CD4-positive, alpha-beta T cell treated with Interleukin-1 beta for 1 hour (primary cell): ENCODE measurements around the gene SAE1.
A peak's percentile ranks its signal among the peaks of the same experiment; 100 is the strongest.

Experiments used
- DNase-seq, 2 donors: peaks; one replicate each; pipeline ENCODE4 v3.0.0-alpha.2; 2020 to 2022

SAE1 gene

DNA sequence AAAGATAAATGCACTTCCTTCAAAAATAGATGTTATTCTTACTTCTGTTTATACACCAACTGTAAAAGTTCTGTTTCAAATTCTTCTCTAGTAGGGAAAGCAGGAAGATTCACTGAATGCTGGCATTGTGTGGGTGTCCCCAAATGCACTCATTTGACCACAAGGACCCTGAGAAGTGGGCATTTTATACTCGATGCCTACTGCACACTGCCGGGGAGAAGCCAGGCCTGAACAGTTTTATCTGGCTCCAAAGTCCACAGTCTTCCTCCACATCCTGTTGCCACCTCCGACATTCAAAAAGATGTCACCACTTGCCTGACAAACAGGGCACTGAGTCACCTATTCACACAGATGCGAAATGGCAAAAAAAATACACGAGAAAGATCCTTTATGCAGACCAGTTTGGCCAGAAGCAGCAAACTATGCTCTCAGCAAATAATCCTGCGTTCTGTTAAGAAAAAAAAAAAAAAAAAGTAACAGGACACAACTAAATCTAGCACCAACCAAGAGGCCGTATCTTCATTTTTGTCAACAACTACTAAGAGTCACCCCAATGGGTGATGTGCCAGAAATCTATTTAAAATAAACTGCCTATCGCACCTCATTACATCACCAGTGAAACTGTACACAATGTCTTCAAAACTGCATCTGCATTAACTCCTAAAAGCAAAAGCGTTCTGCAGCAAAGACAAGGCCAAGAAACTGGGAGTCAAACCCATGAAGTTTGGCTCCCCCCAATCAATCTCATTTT, 23.3 kb upstream of the SAE1 start:
- DNase-seq, result peak; percentile 11 to 59

DNA sequence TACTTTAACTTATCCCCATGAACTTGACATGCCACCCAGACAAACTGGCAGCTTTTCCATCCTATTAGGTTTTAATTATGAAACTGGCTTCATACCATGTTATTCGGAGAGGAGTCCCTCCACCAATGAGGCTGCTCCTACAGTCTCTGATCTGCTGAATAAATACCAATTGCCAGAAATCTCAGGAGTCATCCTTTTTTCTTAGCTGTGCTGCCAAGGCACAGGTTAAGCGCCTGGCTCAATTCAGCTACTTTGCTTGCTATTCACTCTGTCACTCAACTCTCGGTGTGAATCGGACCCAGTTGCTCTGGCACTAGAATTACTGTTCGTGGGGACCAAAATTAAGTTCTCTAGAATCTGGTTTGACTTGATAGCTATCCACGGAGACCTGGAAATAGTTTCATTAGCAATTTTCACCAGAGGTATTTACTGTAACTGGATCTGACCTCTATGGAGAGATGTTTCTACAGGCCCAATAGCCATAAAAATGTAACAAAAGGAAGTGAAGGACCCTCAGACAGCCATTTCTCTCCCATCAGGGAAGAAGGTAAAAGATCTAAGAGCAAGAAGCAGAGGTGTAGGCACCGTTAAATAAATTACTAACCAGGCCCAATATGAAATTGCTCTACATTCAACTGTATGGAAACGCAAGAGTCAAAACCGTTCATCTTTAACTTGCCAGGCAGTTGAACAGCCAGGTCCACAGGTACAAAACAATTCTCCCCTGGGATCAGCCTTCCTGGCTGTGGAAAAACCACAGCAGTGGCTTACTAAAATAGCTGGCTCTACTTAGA, 22.5 kb upstream of the SAE1 start:
- peak in 1 of 2 donors; percentile 25 for DNase-seq

DNA sequence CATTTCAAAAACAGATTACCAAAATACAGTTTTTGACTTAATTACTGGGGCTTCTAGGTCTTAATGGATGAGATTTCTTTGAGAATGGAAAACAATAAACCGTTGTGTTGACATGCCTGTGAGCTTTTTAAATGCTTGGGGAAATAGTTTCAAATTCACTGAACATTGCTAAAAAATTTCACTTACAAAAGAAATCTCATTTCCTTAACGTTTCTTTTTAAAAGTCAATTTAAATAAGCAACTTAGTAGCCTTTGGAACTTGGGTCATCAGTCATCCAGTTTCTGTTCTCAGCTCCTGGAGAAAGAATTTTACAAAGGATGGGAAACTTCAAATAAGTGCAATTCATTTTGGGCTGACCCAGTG, 21.5 kb upstream of the SAE1 start:
- DNase-seq, result no peak

DNA sequence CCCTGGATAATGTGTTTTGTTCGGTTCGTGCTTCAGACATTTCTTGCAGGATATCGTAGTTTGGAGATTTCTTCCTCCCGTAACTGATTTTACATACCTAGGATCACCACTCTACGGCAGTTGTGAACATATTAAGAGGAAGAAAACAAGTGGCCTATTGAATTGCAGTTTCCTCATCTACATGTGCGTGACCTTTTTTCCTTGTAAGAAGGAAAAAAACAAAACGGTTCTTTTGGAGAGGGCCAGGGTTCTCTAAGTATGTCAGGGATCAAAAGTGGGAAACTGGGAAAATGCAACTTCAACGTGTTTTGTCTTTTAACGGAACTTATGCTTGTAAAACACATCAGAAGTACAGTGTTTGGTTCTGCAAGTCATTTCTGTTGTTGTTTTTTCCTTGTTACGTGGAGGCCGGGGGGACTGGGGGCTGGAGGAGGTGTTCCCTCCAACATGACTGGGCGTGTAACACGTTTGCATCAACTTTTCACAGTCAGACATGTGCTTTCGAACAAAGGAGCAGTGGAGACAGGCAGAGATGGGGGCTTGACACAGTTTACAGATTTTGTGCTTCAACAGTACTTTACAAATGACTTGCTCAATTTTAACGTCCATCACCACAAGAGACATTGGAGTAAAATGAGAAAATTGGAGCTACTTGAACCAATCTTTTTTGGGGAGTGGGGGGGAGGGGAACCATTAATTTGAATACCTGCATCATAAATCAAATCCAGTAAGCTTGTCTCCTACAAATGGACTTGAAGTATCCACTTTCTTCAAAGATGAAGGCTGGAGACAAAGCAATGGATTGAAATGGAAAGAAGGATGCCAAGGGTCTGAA, 20.9 kb upstream of the SAE1 start:
- peak; percentile 61 to 66 for DNase-seq

DNA sequence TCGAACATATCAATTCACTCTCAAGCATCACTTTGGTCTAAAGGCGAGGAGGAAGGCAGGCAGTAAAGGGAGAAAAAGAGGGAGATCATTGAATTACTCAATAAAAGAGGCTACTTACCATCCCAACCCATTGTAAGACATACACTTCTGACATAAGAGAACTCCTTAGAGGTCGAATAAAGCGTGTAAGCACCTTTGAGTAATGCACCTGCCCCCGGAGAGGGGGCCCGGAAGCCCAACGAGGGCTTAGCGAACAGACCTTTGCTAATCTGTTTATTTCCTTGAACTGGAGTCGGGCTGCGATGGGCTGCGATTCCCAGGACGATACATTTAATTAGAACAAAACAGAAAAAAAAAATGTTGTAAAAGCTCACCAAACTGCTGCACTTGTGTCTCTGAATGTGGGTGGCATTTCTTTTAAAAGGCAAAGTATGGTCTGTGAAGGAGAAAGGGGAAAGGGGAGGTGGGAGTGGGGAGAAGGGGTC, 20.1 kb upstream of the SAE1 start:
- DNase-seq, result peak; percentile 57 to 61

DNA sequence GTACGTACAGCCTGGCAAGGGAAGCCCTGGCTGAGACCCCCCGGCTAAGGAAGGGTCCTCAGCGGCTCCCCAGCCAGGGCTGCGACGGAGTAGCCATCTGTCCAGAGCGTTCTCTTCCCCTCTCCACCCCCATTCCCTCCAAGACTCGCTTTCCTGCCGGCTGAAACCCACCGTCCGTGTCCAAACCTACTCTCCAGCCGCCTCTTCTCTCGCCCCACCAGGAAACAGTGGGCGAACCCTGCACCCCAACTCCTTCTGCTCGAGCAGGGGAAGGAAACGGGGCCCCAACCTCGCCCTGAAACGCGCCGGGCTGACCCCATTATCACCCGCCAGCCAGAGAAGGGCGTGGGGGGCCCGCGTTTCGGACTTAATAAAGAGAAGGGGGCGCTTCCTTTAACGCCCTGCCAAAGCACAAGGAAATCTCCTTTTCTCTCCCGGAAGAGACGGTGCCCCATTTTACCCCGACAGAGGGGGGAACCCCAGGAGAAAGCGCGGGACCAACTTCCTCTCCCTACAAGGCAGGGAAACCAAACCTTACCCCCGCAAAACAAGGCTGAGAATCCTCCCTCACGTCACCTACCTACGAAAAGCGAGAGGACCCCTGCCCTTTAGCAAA, 19.5 kb upstream of the SAE1 start:
- DNase-seq, result peak; percentile 62 to 65

DNA sequence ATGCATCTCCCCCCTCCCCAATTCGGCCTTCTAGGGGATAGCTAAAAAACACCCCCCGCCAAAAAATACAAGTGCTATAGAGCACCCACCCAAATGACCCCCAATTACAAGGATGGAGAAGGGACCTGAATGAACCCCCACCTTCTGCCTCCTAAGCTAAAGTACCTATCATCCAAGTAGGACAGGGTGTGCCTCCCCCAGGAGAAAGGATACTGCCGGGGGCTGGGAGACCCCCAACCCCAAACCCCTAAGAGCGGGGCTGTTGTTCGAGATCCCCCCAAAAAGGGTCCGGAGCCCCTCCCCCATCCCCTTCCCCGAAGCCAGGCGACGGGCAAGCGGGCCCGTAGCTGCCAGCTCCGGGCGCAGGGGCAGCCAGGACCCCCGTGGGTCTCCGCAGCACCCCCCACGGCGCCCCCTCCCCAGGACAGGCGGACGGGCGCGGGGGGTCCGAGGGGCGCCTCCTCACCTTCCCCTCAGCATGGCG, 18.9 kb upstream of the SAE1 start:
- DNase-seq, result no peak

DNA sequence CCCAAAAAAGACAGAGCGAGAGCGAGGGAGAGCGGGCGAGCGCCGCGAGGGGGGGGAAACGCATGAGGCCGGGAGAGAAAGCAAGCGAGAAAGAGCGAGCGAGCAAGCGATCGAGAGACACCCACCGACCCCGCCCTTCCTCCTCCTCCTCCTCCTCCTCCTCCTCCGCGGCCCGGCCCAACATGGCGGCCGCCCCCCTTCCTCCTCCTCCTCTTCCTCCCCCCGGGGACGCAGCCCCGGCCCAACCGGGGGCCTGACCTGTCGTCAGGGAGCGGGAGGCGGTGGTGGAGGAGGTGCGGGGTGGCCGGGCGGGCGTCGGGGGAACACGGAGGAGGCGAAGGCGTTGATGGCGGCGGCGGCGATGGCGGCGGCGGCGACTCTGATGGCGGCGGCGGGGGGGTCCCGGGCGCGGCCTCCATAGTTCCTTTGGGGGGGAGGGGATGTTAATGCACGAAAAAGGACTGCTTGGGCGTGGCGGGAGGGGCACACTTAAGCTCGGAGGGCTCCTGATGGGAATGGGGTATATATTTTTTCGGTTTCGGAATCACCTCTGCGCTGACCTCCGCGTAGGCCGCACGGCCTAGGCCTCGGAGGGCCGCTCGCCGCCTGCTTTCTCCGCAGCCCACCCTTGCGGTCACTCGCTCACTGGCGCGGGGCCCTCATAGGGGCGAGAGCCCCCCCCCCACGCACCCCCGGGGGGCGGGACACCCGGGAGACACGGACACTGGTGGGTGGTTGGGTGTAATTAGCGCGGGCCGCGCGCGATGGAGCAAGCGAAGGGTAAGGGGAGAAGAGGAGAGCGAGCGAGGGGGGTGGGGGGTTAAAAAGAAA, 18.3 kb upstream of the SAE1 start:
- peak; percentile 90 to 94 for DNase-seq

DNA sequence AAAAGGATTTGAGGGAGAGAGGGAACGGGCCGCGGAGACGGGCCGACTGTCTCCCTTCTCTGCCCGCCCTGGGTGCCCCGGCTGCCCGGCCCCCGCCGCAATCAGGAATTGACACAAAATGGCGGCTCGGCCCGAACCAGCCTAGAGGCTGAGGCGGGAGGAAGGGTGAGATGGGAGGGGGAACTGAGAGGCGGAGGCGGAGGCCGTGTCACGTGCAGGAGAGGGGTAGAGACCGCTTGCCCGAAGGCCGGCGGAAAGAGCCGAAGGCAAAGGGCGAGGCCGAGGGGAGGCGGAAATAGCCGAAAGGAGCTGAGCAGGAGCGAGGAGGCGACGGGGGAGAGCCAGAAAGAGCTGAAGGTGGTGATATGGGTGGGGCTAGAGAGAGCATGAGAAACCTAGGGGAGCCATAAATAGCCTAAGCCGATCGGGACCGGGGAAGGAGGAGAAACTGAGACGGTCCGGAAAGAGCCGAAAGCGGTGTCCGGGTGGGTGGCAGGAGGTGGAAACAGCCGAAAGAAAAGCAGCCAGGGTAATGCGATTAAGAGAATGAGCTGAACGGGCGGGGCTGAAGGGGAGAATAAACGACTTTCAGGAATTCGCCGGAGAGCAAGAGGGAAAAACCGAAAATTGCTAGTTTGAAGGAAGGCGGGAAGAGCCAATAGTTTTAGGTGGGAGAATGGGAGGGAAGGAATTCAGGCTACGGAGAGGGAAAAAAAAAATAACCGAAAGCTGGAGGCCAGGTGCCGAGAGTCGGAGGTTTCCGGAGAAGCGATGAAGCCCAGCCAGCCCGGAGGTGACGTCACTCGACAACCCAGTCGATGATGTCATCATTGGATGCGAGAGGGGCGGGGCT, 17.4 kb upstream of the SAE1 start, which contains the start of gene ZC3H4:
ZC3H4 (minus strand) TSS at position 780 of the 853 bp plus-strand sequence. CDS start 1,192 bp downstream, outside the sequence.
- DNase-seq, result peak; percentile 100

DNA sequence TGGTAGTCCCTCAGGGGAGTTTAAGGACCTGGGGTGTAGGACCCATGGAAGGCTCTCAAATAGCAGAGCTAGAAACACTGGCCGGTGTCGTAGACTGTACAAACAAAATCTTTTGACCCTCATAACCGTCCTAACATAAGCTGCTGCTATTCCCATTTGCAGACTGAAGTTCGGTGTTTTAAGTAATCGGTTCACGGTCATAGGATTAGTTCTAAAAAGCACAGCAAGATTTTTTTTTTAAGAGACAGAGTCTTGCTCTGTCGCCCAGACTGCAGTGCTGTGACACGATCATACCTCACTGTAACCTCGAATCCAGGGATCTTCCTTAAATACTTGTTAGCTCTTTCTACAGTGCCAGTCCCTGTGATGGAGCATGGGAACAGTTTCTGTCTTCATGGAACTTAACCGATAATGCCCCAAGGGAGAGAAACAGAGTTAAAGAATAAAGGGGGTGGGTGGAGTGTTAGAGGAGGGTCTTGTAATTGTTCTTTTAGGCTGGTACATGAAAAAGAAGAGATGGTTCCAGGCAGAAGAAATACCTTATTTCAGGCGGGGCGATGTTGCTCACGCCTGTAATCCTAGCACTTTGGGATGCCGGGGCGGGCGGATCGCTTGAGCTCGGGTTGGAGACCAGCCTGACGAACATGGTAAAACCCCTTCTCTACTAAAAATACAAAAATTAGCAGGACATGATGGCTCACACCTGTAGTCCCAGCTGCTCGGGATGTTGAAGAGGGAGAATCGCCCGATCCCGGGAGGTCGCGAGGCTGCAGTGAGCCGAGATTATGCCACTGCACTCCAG, 16.6 kb upstream of the SAE1 start:
- DNase-seq, result no peak

DNA sequence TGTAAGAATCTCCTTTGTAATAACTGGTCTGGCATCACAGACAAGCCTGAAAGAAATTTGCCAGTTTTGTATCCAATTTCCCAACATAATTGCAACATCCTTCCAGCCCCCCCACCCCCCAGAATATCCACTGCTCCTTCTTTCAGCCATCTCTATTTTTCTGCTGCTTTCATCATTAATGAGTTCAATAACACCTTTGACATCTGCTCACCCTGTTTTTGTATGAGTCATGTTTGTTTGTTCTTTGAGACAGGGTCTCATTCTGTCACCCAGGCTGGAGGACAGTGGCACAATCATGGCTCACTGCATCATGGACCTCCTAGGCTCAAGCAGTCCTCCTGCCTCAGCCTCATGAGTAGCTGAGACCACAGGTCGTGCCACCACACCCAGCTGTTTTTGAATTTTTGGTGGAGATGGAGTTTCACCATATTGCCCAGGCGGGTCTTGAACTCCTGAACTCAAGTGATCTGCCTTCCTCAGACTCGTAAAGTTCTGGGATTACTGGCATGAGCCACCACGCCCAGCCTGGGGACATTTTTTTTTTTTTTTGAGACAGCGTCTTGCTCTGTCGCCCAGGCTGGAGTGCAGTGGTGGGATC, 10.1 kb upstream of the SAE1 start:
- no peak for DNase-seq

DNA sequence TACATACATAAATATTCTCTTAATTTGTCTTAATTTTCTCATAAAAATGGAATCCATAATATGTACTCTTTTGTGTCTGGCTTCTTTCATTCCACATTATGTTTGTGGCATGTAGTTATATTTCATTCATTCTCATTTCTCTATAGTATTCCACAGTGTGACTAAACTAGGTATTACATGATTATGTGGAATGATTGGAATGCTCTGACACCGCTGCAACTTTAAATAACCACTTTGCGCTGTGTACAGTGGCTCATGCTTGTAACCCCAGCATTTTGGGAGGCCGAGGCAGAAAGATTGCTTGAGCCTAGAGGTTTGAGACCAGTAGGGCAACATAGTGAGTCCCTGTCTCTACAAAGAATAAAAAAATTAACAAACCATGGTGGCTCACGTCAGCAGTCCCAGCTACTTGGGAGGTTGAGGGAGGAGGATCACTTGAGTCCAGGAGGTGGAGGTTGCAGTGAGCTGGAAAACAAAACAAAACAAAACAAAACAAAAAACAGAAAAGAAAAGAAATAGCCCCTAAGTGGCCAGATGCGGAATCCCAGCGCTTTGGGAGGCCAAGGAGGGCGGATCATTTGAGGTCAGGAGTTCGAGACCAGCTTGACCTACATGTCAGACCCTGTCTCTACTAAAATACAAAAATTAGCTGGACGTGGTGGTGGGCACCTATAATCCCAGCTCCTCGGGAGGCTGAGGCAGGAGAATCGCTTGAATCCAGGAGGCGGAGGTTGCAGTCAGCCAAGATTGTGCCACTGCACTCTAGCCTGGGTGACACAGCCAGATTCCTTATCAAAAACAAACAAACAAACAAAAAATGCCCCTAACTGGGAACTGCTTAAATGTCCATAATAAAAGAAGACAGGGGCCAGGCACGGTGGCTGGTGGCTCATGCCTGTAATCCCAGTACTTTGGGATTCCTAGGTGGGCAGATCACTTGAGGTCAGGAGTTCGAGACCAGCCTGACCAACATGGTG, 8.0 kb upstream of the SAE1 start:
- no peak for DNase-seq

DNA sequence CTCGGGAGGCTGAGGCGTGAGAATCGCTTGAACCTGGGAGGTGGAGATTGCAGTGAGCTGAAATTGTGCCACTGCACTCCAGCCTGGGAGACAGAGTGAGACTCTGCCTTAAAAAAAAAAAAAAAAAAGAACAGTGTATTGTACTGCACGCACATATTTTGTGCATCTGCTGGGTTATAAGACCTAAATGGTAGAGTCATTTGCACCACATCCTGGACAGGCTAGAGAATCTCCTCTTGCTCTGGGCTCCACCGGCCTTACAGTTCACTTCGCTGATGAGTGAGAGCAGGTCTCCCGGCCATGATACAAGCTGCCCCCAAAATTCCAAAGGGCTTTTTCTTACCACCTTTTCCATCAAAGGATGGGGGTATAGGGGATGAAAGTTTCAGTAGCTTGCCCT, 7.2 kb upstream of the SAE1 start:
- no peak for DNase-seq

DNA sequence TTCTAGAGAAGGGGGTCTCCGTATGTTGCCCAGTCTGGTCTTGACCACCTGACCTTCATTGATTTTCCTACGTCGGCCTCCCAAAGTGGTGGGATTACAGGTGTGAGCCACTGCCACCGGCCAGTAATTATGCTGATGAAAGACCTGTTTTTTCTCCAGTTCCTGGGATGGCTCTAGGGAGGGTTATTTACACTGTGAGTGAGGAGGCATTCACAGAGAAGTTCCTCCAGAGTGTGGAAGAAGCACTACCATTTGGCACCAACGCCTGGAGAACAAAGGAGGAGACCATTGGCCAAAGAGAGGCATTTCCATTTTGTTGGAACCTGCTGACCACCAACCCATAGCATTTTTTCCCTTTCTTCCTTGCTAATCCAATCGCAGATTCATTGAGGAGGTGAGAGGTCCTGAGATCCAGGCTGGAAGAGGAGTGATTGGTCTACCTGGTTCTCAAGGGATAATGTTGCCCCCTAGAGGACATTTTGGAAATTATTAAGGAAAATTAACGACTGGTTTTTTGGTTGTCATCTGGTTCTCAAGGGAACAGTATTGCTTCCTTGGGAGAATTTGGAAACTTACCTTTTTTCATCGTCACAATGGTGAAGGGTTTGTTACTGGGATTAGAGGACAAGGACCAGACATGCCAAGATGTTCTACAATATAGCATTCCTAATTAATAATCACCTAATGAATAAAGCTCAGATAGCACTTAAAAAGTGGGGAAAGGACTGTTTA, 5.5 kb upstream of the SAE1 start:
- peak; percentile 5 to 73 for DNase-seq

DNA sequence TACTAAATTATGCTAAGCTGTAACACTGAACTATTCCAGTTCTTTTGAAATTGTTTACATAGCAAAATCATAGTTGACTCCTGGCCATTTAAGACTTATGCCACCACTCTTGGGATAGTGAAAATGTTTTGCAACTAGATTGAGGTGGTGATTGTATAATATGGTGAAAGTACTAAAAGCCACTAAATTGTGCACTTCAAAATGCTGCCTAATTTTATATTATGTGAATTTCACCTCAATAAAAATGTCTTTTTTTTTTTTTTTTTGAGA, 5.0 kb upstream of the SAE1 start:
- DNase-seq, result no peak

DNA sequence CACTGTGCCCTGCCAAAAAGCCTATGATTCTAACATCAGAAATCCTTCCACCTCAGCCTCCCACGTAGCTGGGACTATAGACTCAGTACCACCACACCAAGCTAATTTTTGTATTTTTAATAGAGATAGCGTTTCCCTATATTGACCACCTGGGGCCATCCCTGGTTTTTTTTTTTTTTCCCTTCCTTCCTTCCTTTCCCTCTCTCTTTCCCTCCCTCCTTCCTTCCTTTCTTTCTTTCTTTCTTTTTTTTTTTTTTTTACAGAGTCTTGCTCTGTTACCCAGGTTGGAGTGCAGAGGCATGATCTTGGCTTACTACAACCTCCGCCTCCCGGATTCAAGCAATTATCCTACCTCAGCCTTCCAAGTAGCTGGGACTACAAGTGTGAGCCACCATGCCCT, 1.1 kb upstream of the SAE1 start:
- no peak for DNase-seq

DNA sequence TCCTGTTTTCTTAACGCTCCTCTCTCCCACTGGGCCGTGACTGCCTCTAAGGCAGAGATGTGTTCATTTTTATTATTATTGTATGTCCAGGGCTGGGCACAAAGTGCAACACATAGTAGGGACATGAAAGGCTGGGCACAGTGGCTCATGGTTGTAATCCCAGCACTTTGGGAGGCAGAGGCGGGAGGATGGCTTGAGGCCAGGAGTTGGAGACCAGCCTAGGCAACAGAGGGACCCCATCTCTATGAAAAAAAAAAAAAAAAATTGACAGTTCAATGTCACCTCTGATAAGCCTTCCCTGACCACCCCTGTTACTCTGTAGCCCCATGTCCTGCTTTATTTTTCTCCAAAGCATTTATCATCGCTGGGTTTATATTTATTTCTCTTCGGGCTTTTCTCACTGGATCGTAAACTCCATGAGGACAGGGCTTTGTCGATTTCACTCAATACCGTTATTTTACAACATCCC, 481 bp upstream of the SAE1 start:
- DNase-seq, result no peak
